ENCODE measurements around the gene WDR26. TPM values are rescaled to one million over a fixed set of nuclear protein-coding genes. Genes with fewer than 3 reads are reported as not detected.
"Not testable (repeated sequence)": the region's sequence is repeated elsewhere in the genome, so short reads cannot be mapped to it uniquely, and the experiment has no call there.

WDR26 gene
- 10 to 100 TPM; 74.0 to 75.6 TPM for total RNA-seq

- ChIA-PET CTCF (interaction anchor here (0.8 kb wide), 1 partner anchor 10 kb away, joined by 3 read pairs; no protein-coding TSS in a partner anchor), POLR2A (interaction anchor here (0.6 to 2.0 kb wide), 5 partner anchors 22 to 320 kb away, joined by 3 to 7 read pairs (median 4); no protein-coding TSS in a partner anchor)
- DNase-seq (peak; percentile 92), ATAC-seq (peak; percentile 85)
- H3K27ac Mint-ChIP-seq, result peak within 1 kb of the TSS; percentile 97
- H3K4me3 Mint-ChIP-seq, result peak within 1 kb of the TSS; percentile 81
- H3K4me1 Mint-ChIP-seq, result peaks cover 52% of the 10 kb centered on the region
- no peaks in the 10 kb centered on the region for H3K9me3 Mint-ChIP-seq (ENCODE audit: low read depth)
- H3K36me3 Mint-ChIP-seq (ENCODE audit: low read depth), result peaks cover 32% of the 10 kb centered on the region
- no peaks in the 10 kb centered on the region for H3K27me3 Mint-ChIP-seq
- intact Hi-C loops (cut with DNase I, micrococcal nuclease), result loop anchor here (1.0 to 10.0 kb wide), 16 partner anchors 22 to 1567 kb away; partner anchors contain the start of genes CNIH4 (in 2 of the 2), CAPN2 (in 1 of the 2), DEGS1 (in 1 of the 2) and FBXO28 (in 1 of the 2)
These were observed at the start of gene WDR26 for GRCh38 chr1:224434691-224435317. Gene WDR26, minus strand, starts transcription at chr1:224434797.

GRCh38 chr1:224483206-224483605 lies 48.6 kb upstream of the WDR26 start:
- DNase-seq; intact Hi-C loops (cut with DNase I, micrococcal nuclease); H3K27ac Mint-ChIP-seq; ATAC-seq; H3K4me3 Mint-ChIP-seq; H3K4me1 Mint-ChIP-seq; H3K27me3 Mint-ChIP-seq; H3K9me3 Mint-ChIP-seq (ENCODE audit: low read depth); CTCF ChIA-PET; POLR2A ChIA-PET; H3K36me3 Mint-ChIP-seq (ENCODE audit: low read depth): not testable (repeated sequence)

- H3K4me1 Mint-ChIP-seq, result no peaks in the 10 kb centered on the region
- H3K9me3 Mint-ChIP-seq (ENCODE audit: low read depth), result peaks cover 5% of the 10 kb centered on the region
- H3K36me3 Mint-ChIP-seq (ENCODE audit: low read depth), result peaks cover 5% of the 10 kb centered on the region
- no peak overlapping the region for H3K4me3 Mint-ChIP-seq
- no peaks in the 10 kb centered on the region for H3K27me3 Mint-ChIP-seq
- ATAC-seq (no peak), DNase-seq (no peak)
- intact Hi-C loops (cut with DNase I, micrococcal nuclease), result no loop called here
- ChIA-PET POLR2A (no interaction called here), CTCF (no interaction called here)
- H3K27ac Mint-ChIP-seq, result no peak overlapping the region
These were observed 48.0 kb upstream of the WDR26 start for GRCh38 chr1:224482619-224483018.

- no peak for DNase-seq
- ATAC-seq, result no peak
- H3K36me3 Mint-ChIP-seq (ENCODE audit: low read depth), result peaks cover 5% of the 10 kb centered on the region
- no peaks in the 10 kb centered on the region for H3K27me3 Mint-ChIP-seq
- H3K27ac Mint-ChIP-seq, result no peak overlapping the region
- CTCF ChIA-PET, result interaction anchor here (0.6 kb wide), 1 partner anchor 10 kb away, joined by 3 read pairs; no protein-coding TSS in a partner anchor
- POLR2A ChIA-PET, result no interaction called here
- no peak overlapping the region for H3K4me3 Mint-ChIP-seq
- H3K4me1 Mint-ChIP-seq, result no peaks in the 10 kb centered on the region
- peaks cover 5% of the 10 kb centered on the region for H3K9me3 Mint-ChIP-seq (ENCODE audit: low read depth)
- intact Hi-C loops (cut with DNase I, micrococcal nuclease), result no loop called here
These were observed 47.0 kb upstream of the WDR26 start for GRCh38 chr1:224481601-224482000.

- H3K27ac Mint-ChIP-seq; intact Hi-C loops (cut with DNase I, micrococcal nuclease); ATAC-seq; H3K4me3 Mint-ChIP-seq; H3K36me3 Mint-ChIP-seq (ENCODE audit: low read depth); CTCF ChIA-PET; H3K9me3 Mint-ChIP-seq (ENCODE audit: low read depth); H3K4me1 Mint-ChIP-seq; DNase-seq; H3K27me3 Mint-ChIP-seq: not testable (repeated sequence)
- POLR2A ChIA-PET, result interaction anchor here (0.6 kb wide), 1 partner anchor 332 kb away, joined by 4 read pairs; no protein-coding TSS in a partner anchor
These were observed 46.4 kb upstream of the WDR26 start for GRCh38 chr1:224480888-224481459.

- H3K27me3 Mint-ChIP-seq; DNase-seq; H3K36me3 Mint-ChIP-seq (ENCODE audit: low read depth); H3K4me1 Mint-ChIP-seq; intact Hi-C loops (cut with DNase I, micrococcal nuclease); H3K4me3 Mint-ChIP-seq; H3K9me3 Mint-ChIP-seq (ENCODE audit: low read depth); H3K27ac Mint-ChIP-seq; ATAC-seq; POLR2A ChIA-PET: not testable (repeated sequence)
- CTCF ChIA-PET, result interaction anchor here (1.0 kb wide), 1 partner anchor 22 kb away, joined by 5 read pairs; no protein-coding TSS in a partner anchor
These were observed 45.6 kb upstream of the WDR26 start for GRCh38 chr1:224480200-224480599.

- ATAC-seq, result no peak
- CTCF ChIA-PET, result interaction anchor here (0.6 to 0.9 kb wide), 5 partner anchors 8 to 1730 kb away, joined by 3 to 4 read pairs (median 3); no protein-coding TSS in a partner anchor
These were observed 38.2 kb upstream of the WDR26 start for GRCh38 chr1:224472806-224473205.

GRCh38 chr1:224466154-224466553 lies 31.6 kb upstream of the WDR26 start:
- ChIA-PET POLR2A (no interaction called here), CTCF (interaction anchor here (0.6 to 2.3 kb wide), 2 partner anchors 9 to 225 kb away, joined by 3 to 18 read pairs; no protein-coding TSS in a partner anchor)

More at GRCh38 chr1:224472806-224473205, 38.2 kb upstream of the WDR26 start:
- no peak for DNase-seq
- intact Hi-C loops (cut with DNase I, micrococcal nuclease), result no loop called here
- Mint-ChIP-seq H3K36me3 (ENCODE audit: low read depth) (no peaks in the 10 kb centered on the region), H3K4me3 (no peak overlapping the region), H3K27me3 (no peaks in the 10 kb centered on the region), H3K4me1 (no peaks in the 10 kb centered on the region), H3K27ac (no peak overlapping the region), H3K9me3 (ENCODE audit: low read depth) (no peaks in the 10 kb centered on the region)
- POLR2A ChIA-PET, result no interaction called here

GRCh38 chr1:224459966-224460365 lies 25.4 kb upstream of the WDR26 start:
- no peaks in the 10 kb centered on the region for H3K9me3 Mint-ChIP-seq (ENCODE audit: low read depth)
- no peaks in the 10 kb centered on the region for H3K27me3 Mint-ChIP-seq
- CTCF ChIA-PET, result interaction anchor here (0.6 to 2.2 kb wide), 5 partner anchors 11 to 1169 kb away, joined by 3 to 6 read pairs (median 4); no protein-coding TSS in a partner anchor
- peaks cover 11% of the 10 kb centered on the region for H3K4me1 Mint-ChIP-seq
- DNase-seq (no peak), ATAC-seq (no peak)
- intact Hi-C loops (cut with DNase I, micrococcal nuclease), result no loop called here
- no peak overlapping the region for H3K27ac Mint-ChIP-seq
- no peak overlapping the region for H3K4me3 Mint-ChIP-seq
- POLR2A ChIA-PET, result no interaction called here
- H3K36me3 Mint-ChIP-seq (ENCODE audit: low read depth), result no peaks in the 10 kb centered on the region

More at GRCh38 chr1:224466154-224466553, 31.6 kb upstream of the WDR26 start:
- H3K36me3 Mint-ChIP-seq (ENCODE audit: low read depth), result no peaks in the 10 kb centered on the region
- H3K4me3 Mint-ChIP-seq, result no peak overlapping the region
- peaks cover 13% of the 10 kb centered on the region for H3K4me1 Mint-ChIP-seq
- H3K27ac Mint-ChIP-seq, result no peak overlapping the region
- H3K27me3 Mint-ChIP-seq, result no peaks in the 10 kb centered on the region
- no peaks in the 10 kb centered on the region for H3K9me3 Mint-ChIP-seq (ENCODE audit: low read depth)
- DNase-seq, result no peak
- intact Hi-C loops (cut with DNase I, micrococcal nuclease), result no loop called here
- ATAC-seq, result no peak

GRCh38 chr1:224458996-224459395 lies 24.4 kb upstream of the WDR26 start:
- Mint-ChIP-seq H3K4me3 (no peak overlapping the region), H3K36me3 (ENCODE audit: low read depth) (no peaks in the 10 kb centered on the region), H3K27ac (peak overlapping the region; percentile 21), H3K27me3 (no peaks in the 10 kb centered on the region), H3K9me3 (ENCODE audit: low read depth) (no peaks in the 10 kb centered on the region), H3K4me1 (peaks cover 14% of the 10 kb centered on the region)
- CTCF ChIA-PET, result interaction anchor here (0.6 to 3.2 kb wide), 7 partner anchors 12 to 342 kb away, joined by 3 to 30 read pairs (median 5); no protein-coding TSS in a partner anchor
- ATAC-seq (no peak), DNase-seq (no peak)
- intact Hi-C loops (cut with DNase I, micrococcal nuclease), result no loop called here
- POLR2A ChIA-PET, result no interaction called here

GRCh38 chr1:224458296-224458695 lies 23.7 kb upstream of the WDR26 start:
- Mint-ChIP-seq H3K4me1 (peaks cover 14% of the 10 kb centered on the region), H3K4me3 (no peak overlapping the region), H3K9me3 (ENCODE audit: low read depth) (no peaks in the 10 kb centered on the region), H3K27ac (peak overlapping the region; percentile 38), H3K36me3 (ENCODE audit: low read depth) (no peaks in the 10 kb centered on the region), H3K27me3 (no peaks in the 10 kb centered on the region)
- POLR2A ChIA-PET, result no interaction called here
- ATAC-seq (no peak), DNase-seq (no peak)
- CTCF ChIA-PET, result interaction anchor here (0.6 to 3.2 kb wide), 22 partner anchors 8 to 1414 kb away, joined by 3 to 30 read pairs (median 4); partner anchors contain the start of gene NVL
- intact Hi-C loops (cut with DNase I, micrococcal nuclease), result no loop called here
